ENCODE measurements around the gene LAMB4. TPM values are rescaled to one million over a fixed set of nuclear protein-coding genes. Genes with fewer than 3 reads are reported as not detected.

The LAMB4 gene
- total and polyA plus RNA-seq, 2 of the 8 experiments (the other 6 are each of a cell fraction or from before 2014, with no cell fraction given), result not detected

DNA sequence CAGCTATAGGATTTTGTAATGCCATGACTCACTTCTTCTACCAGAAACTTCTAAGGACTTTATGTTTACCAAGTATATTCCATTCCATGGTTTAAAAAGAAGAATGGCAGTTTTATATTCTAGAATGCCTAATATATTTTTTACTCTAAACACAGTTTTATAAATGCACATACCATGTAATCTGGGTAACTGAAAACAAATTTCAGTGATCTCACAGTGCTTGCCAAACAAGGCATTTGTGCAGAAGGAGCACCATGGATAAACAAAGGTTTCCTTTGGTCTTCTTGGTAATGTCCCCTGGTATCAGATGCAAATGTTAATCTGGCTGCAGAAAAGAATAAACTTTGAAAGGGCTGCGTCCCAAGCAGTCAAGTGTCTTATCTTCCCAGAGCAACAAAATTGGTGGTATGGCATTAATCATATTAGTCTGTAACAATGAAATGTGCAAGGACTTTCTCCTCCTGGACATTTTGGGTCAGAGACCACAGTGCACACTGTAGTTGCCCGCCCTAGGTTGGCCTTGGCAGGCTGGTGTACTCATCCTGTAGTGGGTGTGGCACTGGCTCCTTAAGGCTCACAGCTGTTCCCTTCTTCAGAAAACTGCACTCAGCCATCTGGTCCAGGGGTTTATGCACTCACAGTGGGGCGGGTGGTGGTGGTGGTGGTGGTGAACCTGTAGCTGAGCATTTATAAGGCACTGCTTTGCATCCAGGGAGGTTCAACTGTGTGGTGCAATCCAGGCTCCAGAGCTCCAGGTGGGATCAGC, 56.7 kb downstream of the LAMB4 start:
- Histone ChIP-seq H4K8ac (ENCODE audit: extremely low read depth, insufficient read depth, low read length) (no peak overlapping the region), H2BK15ac (ENCODE audit: low read length) (no peak overlapping the region), H2AFZ (ENCODE audit: low read length) (no peak overlapping the region), H4K20me1 (replicated peaks in 1 of 2; ENCODE audit: control insufficient read depth in 1 of 2, insufficient read depth in 2 of 2, low read length in 2 of 2) (no peaks in the 10 kb centered on the region), H3K4me1 (replicated peaks in 1 of 4; ENCODE audit: control insufficient read depth in 3 of 4, insufficient read depth in 4 of 4, low read length in 3 of 4) (0 out of 7 replicates have a peak, but pooled peaks cover 0 to 2% (median 0%) of the 10 kb centered on the region in 4 experiments), H3K9me3 (ENCODE audit: insufficient read depth in 2 of 2, low read depth in 1 of 2, low read length in 1 of 2) (no peaks in the 10 kb centered on the region), H2AK5ac (ENCODE audit: low read depth, low read length) (no peak overlapping the region), H3K4me3 (ENCODE audit: extremely low read depth in 1 of 4, insufficient read depth in 2 of 4, low read depth in 3 of 4, low read length in 4 of 4) (no peak overlapping the region), H4K5ac (ENCODE audit: insufficient read length, low read depth, low read length) (no peak overlapping the region), H3K23ac (ENCODE audit: insufficient read length) (no peak overlapping the region), H3K23me2 (ENCODE audit: low read depth, low read length) (no peaks in the 10 kb centered on the region), H3K27ac (ENCODE audit: low read depth, low read length) (no peak overlapping the region), H3K27me3 (replicated peaks in 1 of 4; ENCODE audit: control insufficient read depth in 3 of 4, extremely low read depth in 1 of 4, insufficient read depth in 3 of 4, low read length in 3 of 4) (no peaks in the 10 kb centered on the region), H3K36me3 (ENCODE audit: control insufficient read depth in 2 of 4, insufficient read depth in 4 of 4, low read length in 3 of 4) (no peaks in the 10 kb centered on the region), H3K56ac (replicated peaks; ENCODE audit: insufficient read length, low read depth, low read length) (no peak overlapping the region), H3K18ac (ENCODE audit: extremely low read depth, low read length) (no peak overlapping the region), H3K4me2 (ENCODE audit: insufficient read depth in 1 of 2, low read depth in 2 of 2, low read length in 2 of 2) (no peak overlapping the region), H3K79me2 (ENCODE audit: control insufficient read depth in 1 of 2, insufficient read depth in 2 of 2, low read length in 2 of 2) (no peaks in the 10 kb centered on the region), H2BK5ac (ENCODE audit: low read depth, low read length) (no peak overlapping the region), H2BK120ac (replicated peaks; ENCODE audit: low read depth, low read length) (no peak overlapping the region), H3K79me1 (ENCODE audit: low read depth, low read length) (no peaks in the 10 kb centered on the region), H2BK12ac (ENCODE audit: low read depth, low read length) (no peak overlapping the region), H3K9ac (replicated peaks in 1 of 4; ENCODE audit: extremely low read depth in 1 of 4, low read depth in 3 of 4, low read length in 3 of 4) (no peak overlapping the region), H3K14ac (ENCODE audit: insufficient read length) (no peak overlapping the region), H2BK20ac (ENCODE audit: low read length) (no peak overlapping the region), H3K4ac (replicated peaks; ENCODE audit: insufficient read length, low read depth, low read length) (no peak overlapping the region), H4K91ac (replicated peaks; ENCODE audit: insufficient read length, low read length) (no peak overlapping the region)
- POLR2A ChIA-PET (ENCODE audit: partially characterized antibody), result no interaction called here
- FAIRE-seq (no peak), DNase-seq (ENCODE audit: low read depth in 1 of 2, low spot score in 2 of 2) (no peak)
- WGBS, 2 experiments (ENCODE audit: extremely low coverage in 1 of 2, insufficient coverage in 1 of 2, insufficient read length in 1 of 2, insufficient replicate concordance in 2 of 2, low coverage in 1 of 2, low lambda C conversion rate in 2 of 2, missing lambda C conversion rate in 1 of 2), result 95% methylated on average over 3 of the region's 3 CpGs; no CpG with 5 or more reads in 1 of the 2 experiments
- TF ChIP-seq, protein P1, sequence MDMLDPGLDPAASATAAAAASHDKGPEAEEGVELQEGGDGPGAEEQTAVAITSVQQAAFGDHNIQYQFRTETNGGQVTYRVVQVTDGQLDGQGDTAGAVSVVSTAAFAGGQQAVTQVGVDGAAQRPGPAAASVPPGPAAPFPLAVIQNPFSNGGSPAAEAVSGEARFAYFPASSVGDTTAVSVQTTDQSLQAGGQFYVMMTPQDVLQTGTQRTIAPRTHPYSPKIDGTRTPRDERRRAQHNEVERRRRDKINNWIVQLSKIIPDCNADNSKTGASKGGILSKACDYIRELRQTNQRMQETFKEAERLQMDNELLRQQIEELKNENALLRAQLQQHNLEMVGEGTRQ (IDR thresholded peaks at IDR 0.05; ENCODE audit: low read length), result no peak
- CTCF ChIA-PET (ENCODE audit: partially characterized antibody), result no interaction called here

Data from H1 (cell line).